ENCODE results near the gene TAS1R2.

DNA sequence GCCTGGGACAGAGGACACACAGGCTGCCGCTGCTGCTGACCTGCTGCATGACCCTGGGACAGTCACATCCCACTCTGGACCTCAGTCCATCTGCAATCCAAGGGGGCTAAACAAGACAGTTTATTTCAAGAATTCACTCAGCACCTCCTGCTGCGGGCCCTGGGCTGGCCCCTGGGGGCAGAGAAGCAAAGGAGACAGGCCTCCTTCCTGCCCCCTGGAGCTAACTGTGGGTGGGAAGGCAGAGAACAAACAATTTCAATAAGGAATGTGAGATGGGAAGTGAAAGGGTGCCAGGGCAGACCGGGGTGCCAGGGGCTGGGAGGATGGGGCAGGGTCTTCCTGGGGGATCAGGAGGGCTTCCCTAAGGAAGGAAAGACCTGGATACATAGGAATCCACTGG is 60.0 kb downstream of the TAS1R2 start:
- TF ChIP-seq, protein P1, sequence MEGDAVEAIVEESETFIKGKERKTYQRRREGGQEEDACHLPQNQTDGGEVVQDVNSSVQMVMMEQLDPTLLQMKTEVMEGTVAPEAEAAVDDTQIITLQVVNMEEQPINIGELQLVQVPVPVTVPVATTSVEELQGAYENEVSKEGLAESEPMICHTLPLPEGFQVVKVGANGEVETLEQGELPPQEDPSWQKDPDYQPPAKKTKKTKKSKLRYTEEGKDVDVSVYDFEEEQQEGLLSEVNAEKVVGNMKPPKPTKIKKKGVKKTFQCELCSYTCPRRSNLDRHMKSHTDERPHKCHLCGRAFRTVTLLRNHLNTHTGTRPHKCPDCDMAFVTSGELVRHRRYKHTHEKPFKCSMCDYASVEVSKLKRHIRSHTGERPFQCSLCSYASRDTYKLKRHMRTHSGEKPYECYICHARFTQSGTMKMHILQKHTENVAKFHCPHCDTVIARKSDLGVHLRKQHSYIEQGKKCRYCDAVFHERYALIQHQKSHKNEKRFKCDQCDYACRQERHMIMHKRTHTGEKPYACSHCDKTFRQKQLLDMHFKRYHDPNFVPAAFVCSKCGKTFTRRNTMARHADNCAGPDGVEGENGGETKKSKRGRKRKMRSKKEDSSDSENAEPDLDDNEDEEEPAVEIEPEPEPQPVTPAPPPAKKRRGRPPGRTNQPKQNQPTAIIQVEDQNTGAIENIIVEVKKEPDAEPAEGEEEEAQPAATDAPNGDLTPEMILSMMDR (IDR thresholded peaks at IDR 0.05): no peak
- TF ChIP-seq POLR2A (IDR thresholded peaks at IDR 0.05): no peak
- TF ChIP-seq POLR2AphosphoS5 (IDR thresholded peaks at IDR 0.05): no peak
